LNCaP clone FGC (cell line): ENCODE data around the gene P4HA3.

Experiments used
- DNase-seq: peaks from one replicate; pipeline ENCODE4 v3.0.0-alpha.2; 2011; ENCODE audit warnings: low read depth
- H3K4me3 ChIP-seq: 2 replicates; pipeline ENCODE4 v1.5.1; 2011; ENCODE audit warnings: mild to moderate bottlenecking, low read depth, low read length, control low read depth
- TF ChIP-seq, protein P1 (sequence below): IDR thresholded peaks from 2 replicates; pipeline ENCODE4 v1.5.1; 2012; ENCODE audit warnings: mild to moderate bottlenecking; ENCODE audit not compliant: control insufficient read depth, insufficient read depth; ENCODE audit errors: extremely low read depth

Gene P4HA3

DNA sequence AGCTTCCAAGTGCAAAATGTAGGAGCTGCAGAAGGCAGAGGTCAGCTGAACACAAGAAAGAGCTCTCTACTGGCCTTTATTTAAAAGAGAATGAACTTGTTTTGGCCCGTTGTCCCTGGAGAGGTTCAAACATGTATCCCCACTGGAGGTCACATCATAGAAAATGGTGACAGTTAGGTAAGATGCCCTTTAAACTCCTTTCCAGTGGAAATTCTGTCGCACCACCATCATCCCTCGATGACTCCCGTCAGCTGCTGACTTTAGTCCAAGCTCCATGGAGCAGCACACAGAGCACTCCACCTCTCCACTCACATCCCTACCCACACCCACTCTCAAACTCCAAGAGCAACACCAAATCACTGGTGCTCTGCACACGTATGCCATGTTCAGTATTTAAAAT is 15.2 kb upstream of the P4HA3 start:
- TF ChIP-seq, protein P1, sequence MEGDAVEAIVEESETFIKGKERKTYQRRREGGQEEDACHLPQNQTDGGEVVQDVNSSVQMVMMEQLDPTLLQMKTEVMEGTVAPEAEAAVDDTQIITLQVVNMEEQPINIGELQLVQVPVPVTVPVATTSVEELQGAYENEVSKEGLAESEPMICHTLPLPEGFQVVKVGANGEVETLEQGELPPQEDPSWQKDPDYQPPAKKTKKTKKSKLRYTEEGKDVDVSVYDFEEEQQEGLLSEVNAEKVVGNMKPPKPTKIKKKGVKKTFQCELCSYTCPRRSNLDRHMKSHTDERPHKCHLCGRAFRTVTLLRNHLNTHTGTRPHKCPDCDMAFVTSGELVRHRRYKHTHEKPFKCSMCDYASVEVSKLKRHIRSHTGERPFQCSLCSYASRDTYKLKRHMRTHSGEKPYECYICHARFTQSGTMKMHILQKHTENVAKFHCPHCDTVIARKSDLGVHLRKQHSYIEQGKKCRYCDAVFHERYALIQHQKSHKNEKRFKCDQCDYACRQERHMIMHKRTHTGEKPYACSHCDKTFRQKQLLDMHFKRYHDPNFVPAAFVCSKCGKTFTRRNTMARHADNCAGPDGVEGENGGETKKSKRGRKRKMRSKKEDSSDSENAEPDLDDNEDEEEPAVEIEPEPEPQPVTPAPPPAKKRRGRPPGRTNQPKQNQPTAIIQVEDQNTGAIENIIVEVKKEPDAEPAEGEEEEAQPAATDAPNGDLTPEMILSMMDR, result no peak
- no peak overlapping the region for H3K4me3 ChIP-seq
- DNase-seq, result no peak

DNA sequence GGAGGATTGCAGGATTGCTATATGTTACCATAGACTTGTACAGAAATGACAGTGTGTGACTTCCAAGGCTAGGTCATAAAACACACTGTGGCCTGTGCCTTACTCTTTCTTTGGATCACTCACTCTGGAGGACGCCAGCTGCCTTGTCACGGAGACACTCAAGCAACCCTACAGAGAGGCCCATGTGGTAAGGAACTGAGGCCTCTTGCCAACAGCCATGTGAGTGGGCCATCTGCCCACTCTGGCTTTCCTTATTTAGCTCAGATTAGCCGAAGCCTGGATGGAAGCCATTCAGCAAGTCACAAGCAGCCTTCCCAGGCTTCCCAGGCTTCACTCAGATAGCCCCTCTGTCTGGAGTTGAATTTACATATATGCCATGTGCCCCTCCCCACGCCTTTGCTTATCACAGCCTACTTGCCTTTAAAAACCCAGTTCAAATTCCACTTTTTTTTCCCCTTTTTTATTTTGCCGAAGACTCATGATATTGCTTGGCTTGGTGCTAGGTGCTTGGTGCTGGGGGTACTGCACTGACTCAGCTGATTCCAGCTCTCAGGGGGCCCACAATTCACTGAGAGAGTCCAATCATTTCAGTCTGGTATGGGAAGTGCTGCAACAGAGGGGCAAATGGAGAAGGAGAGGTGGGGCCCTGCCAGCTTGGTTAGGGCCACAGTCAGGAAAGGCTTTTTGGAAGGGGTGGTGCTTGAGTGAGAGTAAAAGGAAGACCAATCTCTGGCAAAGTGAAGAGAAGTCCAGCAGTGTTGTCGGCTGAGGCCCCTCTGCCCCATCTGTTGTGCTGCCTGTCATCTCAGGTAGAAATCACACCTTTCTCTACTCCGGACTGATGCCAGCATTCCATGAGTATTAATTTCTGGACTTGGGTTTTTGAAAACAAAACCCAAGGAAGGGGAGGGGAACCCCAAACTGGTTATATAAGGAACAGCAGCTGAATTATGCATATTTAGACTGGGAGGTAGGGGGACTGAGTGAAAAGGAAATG is 14.5 kb upstream of the P4HA3 start:
- no peak overlapping the region for H3K4me3 ChIP-seq
- DNase-seq, result peak; percentile 32
- TF ChIP-seq, protein P1, result no peak

DNA sequence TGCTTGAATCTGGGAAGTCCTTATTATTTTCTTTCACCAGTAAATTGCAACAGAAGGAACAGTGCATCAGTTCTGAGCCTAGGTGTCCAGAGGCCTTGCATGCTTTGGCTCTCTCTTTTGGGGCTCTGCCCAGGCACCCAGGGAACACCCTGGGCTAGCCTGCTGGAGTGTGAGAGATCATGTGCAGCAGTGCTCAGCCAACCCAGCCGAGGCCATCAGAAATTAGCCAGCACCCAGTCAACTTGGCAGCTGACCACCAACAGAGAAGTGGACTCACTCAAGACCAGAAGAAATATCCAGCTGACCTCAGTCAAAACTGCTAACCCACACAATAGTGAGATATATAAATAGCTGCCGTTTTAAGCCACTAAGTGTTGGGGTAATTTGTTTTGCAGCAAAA is 11.2 kb upstream of the P4HA3 start:
- TF ChIP-seq, protein P1, result no peak
- no peak for DNase-seq
- H3K4me3 ChIP-seq, result no peak overlapping the region

DNA sequence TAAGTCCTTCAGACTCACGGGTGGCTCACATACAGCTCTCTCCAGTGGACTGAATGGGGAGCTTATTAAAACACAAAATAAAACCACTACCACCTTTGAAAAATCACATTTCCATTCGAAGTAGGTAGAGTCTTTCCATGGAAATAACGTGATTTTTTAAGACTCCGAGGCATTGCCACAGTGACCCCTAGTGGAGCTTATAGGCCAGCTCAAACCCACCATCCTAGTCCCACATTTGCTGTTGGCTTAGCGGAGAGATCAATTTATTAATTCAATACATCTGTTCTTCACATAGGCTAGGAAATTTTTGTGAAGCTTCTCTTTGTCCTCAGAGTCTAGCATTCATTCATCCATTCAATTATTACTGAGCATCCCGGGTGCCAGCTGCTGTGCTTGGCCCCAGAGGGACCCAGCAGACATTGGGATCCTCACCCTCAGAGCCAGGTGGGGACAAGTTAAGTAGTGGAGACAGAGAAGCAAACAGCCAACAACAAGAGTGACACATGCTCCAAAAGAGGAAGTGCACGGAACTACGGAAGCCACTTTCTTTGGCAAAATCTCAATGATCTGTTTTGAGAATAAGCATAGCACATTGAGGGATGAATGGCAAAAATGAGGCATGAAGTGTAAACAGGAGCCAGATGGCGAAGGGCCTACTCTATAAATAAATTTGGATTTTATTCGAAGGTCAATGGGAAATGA is 10.2 kb upstream of the P4HA3 start:
- DNase-seq, result no peak
- TF ChIP-seq, protein P1, result peak; percentile 66
- no peak overlapping the region for H3K4me3 ChIP-seq

DNA sequence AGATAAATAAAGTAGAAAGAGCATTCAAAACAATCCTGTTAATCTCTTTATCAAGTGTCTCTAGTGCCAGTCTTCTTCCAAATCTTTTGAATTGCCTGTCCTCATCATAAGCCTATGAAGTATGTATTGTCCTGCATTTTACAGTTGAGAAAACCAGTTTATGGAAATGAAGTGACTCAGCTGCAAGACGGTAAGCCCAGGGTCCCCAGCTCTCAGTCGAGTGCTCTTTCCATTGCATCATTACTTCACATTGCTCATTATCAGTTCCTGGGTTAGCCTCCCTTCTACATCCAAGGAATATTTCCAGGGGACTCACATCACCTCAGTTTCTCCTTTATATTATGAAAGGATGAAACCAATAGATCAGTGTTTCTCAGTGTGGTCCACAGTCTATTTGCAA is 9.1 kb upstream of the P4HA3 start:
- TF ChIP-seq, protein P1, result no peak

DNA sequence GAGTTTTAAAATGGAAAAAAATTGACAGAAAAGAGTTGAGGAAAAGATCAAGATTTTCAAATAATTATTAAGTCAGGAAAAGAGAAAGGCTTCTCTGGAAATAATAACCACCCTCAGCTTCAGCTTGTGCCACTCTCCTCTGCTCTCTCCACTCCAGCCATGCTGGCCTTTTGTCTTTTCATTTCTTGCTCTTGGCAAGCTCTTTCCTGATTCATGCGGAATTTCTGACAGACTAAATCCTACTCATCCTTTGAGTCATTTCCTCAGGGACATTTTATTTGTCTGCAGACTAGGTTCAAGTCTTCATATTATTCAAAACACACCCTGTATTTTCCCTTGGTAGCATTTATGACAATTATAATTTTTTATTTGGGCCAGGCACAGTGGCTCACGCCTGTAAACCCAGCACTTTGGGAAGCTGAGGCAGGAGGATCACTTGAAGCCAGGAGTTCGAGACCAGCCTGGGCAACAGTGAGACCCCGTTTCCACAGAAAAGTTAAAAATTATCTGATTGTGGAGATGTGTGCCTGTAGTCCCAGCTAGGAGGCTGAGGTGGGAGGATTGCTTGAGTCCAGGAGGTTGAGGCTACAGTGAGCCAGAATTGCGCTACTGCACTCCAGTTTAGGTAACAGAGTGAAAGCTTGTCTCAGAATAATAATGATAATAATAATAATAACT is 7.8 kb upstream of the P4HA3 start:
- TF ChIP-seq, protein P1, result no peak
- no peak overlapping the region for H3K4me3 ChIP-seq
- no peak for DNase-seq

More for the DNA sequence above, 9.1 kb upstream of the P4HA3 start:
- no peak overlapping the region for H3K4me3 ChIP-seq
- no peak for DNase-seq
